CD4-positive, alpha-beta T cell treated with Interleukin-4 for 1 hour (primary cell): ENCODE data around the gene GAST.
"Not testable (repeated sequence)": the region's sequence is repeated elsewhere in the genome, so short reads cannot be mapped to it uniquely, and the experiment has no call there.

Experiments
- DNase-seq, 2 donors: peaks; one replicate each; pipeline ENCODE4 v3.0.0-alpha.2; 2020 to 2022

The GAST gene

DNA sequence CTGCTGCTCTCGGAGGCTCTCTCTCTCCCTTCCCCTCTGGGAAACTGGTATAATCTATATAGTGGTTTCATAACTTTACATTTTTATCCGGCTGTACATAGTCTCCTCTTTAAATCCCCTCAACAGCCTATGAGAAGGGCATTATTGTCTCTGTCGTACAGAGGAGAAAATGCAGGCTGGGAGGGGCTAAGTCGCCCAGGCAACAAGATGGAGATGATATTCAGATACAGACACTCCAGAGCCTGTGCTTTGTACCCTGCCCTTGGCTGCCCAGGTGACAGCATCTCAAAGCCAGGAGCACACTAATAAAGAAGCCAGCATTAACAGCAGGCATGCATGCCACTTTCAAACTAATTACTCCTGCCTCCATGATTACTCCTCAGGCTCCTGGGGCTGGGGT is 28.1 kb upstream of the GAST start:
- no peak for DNase-seq

DNA sequence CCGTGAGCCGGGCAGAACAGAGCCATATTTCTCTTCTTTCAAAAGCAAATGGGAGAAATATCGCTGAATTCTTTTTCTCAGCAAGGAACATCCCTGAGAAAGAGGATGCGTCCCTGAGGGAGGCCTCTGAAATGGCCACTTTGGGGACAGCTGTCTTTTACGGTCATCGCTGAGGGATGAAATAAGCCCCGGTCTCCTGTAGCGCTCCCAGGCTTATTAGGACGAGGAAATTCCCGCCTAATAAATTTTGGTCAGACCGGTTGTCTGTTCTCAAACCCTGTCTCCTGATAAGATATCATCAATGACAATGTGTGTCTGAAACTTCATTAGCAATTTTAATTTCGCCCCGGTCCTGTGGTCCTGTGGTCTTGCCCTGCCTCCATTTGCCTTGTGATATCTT is 26.4 kb upstream of the GAST start:
- DNase-seq: not testable (repeated sequence)

DNA sequence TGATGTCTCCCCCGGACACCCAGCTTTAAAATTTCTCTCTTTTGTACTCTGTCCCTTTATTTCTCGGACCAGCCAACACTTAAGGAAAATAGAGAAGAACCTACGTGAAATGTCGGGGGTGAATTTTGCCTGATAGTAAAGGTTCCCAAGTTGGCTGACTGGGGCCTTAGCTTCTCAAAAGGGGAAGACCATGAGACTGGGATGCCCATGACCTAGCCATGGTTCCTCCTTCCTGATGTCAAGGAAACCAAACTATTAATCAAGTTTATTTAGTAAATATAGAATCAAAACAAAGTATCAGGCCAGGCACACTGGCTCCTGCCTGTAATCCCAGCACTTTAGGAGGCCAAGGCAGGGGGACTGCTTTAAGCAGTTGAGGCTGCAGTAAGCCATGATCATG is 25.9 kb upstream of the GAST start:
- peak in 1 of 2 donors; percentile 26 for DNase-seq

DNA sequence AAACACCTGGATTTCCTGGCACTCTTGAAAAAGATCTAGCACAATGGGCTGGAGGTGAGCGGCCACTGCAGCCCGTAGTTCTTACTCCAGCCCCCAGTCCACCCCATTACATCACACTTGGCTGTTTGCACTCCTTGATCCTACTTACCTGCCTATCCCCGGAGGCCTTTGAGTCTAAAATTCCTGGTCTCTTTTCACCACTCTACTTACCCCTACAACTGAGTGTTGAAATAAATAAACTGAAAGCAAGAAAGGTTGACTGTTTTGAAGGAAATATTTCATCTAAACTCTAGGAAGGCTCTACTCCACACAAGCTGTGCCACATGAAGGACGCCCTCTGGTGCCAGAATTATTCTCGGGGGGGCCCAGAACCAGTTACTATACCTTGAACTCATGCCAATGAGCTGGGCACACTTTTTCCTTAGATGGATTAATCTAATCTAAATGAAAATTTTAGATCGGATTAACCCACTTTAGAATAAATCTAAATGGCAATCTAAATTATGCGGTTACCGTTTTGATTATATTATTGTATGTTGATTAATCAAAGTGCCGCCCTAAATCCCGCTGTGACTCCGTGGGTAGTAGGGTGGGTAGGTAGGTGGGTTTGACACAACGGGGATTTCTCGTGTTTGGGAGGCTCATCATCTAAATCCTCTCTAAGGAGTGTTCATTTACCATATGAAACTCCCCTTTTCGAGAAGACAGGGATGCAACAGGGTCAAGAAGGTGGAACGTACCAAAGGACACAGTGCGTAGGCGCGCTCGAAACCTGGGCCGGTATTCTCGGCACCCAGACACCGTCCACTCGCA is 24.1 kb upstream of the GAST start:
- peak; percentile 72 to 82 for DNase-seq

DNA sequence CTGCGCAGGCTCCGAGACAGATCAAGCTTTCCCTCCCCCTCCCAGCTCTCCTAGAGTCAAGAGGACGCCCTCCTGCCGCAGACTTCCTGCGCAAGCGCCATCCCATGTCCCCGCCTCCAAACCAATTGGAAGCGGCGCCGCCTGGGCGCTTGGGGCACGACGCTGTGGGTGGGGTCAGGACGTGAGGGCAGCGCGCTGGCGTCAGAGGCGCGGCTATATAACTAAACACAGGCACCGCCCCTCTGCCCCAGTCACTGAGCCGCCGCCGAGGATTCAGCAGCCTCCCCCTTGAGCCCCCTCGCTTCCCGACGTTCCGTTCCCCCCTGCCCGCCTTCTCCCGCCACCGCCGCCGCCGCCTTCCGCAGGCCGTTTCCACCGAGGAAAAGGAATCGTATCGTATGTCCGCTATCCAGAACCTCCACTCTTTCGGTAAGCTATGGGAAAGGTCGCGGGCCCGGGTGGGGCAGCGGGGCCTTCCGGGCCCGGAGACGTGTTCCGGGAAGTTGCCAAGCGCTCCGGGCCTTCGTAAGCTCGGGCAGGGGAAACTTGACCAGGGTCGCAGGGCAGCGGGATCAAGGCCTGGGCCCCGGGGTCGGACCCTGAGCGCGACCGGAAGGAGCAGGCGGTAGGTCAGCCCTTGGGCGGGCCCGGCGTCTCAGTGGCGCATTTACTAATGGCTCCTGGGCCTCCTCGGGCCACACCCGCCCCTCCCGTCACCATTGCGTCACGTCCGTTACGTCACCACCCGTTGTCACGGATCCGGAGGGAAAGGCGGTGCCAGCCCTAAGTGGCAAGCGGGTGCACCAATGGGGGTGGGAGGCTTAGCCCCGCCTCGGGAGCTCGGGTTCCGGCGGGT is 23.3 kb upstream of the GAST start, which contains the start of gene EIF1:
TSS of gene EIF1 (plus strand) at position 245 of the 856 bp plus-strand sequence. CDS start at position 399, 154 bp downstream.
- DNase-seq: peak; percentile 100

DNA sequence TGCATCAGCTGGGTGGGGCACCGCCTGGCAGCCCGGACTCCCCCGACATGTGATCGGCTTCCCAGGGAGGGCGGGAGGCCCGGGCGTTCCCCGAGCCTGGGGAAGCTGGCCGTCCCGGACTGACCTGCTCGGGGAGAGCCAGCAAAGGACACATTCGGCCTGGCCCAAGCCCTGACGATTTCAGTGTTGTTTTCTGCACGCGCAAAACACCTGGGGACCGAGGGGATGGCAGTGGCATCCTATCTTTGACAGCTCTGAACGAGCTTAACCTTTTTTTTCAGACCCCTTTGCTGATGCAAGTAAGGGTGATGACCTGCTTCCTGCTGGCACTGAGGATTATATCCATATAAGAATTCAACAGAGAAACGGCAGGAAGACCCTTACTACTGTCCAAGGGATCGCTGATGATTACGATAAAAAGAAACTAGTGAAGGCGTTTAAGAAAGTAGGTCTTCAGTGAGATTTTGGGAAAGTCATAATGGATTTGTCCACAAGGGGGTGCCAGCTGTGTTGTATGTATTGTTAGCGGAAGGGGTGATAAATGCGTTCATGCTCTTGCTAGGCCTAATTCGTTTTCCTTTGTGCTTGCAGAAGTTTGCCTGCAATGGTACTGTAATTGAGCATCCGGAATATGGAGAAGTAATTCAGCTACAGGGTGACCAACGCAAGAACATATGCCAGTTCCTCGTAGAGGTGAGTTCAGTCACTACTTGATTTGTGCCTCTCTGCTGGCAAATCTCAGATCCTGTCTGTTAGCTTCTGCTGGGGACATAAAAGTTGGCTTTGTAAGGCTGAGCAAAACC is 22.4 kb upstream of the GAST start:
- peak; percentile 60 to 78 for DNase-seq

DNA sequence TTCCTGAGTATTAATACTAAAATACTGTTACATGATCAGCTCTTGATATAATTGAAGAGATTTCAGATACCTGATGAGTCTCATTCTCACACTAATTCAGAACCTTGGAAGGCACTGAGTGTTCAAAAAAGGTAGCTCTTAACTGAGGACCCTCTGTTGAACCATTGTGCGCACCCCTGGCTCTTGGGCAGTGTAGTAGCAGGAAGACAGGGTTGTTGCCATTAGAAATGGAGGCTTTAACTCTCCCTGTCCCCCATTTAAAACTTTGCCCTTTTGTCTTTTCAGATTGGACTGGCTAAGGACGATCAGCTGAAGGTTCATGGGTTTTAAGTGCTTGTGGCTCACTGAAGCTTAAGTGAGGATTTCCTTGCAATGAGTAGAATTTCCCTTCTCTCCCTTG is 21.6 kb upstream of the GAST start:
- DNase-seq: no peak

DNA sequence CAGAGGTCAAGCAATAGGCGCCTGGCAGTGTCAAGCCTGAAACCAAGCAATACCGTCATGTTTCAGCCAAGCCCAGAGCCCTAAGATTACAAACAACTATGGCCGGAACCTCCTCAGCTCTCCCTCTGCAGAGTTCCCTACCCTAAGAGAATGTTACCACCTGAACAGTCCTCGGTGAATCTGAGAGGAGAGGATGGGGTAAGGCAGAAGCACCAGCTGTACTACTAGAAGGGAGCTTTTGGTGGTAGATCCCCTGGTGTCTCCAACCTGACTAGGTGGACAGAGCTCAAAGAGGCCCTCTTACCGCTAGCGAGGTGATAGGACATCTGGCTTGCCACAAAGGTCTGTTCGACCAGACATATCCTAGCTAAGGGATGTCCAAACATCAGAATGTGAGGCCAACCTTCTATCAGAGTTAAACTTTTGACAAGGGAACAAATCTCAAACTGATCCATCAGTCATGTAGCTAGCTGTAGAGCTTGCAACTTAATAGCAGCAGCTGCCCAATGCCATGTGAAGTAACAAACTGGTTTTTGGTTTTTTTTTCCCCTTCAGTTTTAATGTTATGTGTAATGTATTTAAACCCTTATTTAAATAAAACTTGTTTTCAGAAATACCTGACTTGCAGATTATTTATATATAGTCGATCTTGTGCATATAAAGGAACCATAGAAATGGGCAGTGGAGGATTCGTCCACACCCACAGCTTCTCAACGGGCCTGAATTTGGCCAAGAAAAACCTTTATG is 20.9 kb upstream of the GAST start:
- DNase-seq: peak; percentile 34 to 52

DNA sequence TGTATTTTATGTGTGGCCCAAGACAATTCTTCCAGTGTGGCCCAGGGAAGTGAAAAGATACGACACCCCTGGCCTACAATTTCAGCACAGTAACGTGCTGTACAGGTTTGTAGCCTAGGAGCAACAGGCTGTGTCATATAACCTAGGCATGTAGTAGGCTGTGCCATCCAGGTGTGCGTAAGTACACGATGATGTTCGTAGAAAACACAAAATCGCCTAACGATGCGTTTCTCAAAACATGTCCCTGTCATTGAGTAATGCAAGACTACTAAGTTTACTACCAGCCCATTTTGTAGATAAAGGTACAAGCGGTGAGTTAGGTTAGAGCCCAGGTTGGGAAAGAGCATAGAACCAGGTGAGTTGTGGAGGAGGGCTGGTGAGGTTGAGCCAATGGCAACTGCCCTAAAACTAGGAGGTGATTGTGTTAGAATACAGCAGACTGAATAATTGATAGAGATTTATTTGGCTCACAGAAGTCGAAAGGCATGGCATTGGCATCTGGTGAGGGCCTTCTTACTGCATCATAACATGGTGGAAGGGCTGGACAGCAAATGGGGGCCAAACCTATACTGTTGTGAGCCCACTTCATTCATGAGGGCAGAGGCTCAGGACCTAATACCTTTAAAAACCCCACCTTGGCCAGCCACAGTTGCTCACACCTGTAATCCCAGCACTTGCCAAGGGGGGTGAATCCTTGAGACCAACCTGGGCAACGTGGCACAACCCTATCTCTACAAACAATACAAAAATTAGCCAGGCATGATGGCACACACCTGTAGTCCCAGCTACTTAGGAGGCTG is 19.2 kb upstream of the GAST start:
- peak; percentile 23 to 47 for DNase-seq

DNA sequence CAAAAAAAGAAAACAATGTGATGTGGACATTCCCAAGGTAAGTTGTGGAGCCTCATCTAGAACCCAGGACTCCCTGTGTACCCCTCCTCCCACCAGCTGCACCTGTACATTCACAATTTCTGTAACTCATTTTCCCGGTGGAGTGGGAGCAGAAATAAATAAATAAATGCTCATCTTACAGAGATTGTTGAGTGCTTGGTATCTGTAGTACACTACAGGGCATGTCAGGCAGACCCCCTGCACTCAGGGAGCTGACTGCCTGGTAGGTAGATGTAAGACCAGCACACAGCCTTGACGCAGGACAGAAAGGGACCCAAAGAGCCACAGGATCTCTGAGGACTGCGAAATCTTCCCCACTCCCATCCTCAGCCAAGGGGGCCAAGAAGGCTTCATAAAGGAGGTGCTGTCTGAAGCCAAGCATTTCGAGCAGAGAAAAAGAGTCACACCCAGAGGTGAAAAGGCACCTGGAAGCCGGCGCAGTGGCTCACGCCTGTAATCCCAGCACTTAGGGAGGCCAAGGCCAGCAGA is 16.9 kb upstream of the GAST start:
- DNase-seq: peak in 1 of 2 donors; percentile 9

DNA sequence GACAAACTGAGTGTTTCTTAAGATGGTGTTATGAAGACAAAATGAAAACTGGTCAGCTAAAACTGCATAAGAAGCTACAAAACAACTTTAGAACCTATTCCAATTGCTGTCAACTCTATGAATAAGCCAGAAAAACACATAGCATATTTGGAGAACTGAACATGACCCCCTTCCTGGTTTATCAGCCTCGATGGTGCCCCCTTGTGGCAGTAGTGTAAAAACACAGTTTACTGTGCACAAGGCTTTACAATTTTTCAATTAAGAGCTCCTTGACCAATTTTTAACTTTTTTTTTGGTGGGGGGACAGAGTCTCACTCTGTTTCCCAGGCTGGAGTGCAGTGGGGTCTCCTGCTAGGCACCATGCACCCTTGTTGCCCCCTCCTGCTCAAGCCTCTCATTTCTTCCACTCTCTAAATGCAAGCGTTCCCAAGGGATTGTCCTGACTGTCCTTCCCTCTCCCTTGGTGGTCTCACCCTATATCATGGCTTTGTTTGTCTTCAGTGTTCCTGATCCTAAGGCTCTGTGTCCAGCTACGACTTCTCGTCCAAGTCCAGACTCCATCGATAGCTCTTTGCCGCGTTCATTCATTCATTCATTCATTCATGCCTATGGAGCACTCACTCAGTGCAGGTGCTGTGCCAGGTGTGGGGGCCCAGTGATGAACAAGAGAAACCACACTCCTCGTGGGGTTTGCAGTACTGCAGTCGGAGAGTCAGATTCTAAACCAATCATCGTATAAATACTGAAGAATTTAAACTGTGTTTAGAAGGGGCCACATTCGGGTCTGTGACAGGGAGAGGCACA is 16.0 kb upstream of the GAST start:
- DNase-seq: peak; percentile 78 to 82

DNA sequence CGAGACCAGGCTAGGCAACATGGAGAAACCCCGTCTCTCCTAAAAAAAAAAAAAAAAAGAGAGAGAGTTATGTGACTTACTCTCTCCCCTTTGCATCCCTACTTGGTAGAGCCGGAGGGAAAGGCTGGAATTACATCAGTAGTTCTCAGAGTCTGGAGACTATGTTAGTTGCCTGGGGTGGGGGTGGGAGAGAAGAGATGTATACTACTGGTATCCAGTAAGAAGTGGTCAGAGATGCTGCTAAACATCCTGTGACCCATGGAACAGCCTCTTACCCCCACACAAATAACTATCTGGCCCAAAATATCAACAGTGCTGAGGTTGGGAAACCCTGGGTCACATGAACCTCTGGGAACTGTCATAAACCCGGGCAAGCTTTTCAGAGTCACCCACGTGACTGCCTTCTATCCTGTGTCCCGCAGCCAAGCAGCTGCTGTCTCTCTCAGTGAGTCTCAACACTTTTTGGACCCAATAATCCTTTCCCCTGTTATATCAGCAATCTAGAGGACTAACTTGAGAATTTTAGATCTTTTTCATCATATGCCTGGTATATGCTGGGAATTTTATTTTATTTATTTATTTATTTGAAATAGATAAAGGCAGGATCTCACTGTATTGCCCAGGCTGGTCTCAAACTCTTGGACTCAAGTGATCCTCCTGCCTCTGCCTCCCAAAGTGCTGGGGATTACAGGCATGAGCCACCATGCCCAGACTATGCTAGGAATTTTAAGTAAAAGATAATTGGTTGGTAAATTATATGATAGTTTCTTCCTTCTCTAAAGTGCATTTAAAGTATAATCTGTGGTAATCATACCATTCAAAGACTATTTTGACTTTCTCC is 14.8 kb upstream of the GAST start:
- peak in 1 of 2 donors; percentile 25 for DNase-seq

DNA sequence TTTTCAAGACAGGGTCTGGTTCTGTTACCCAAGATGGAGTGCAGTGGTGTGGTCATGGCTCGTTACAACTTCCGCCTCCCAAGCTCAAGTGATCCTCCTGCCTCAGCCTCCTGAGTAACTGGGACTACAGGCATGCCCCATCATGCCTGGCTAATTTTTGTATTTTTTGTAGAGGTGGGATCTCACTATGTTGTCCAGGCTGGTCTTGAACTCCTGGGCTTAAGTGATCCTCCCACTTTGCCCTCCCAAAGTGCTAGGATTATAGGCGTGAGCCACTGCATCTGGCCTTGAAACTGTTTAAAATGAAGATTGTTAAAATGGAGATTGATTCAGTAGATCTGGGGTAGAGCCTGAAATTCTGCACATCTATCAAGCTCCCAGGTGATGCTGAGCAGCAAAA is 11.3 kb upstream of the GAST start:
- not testable (repeated sequence) for DNase-seq

DNA sequence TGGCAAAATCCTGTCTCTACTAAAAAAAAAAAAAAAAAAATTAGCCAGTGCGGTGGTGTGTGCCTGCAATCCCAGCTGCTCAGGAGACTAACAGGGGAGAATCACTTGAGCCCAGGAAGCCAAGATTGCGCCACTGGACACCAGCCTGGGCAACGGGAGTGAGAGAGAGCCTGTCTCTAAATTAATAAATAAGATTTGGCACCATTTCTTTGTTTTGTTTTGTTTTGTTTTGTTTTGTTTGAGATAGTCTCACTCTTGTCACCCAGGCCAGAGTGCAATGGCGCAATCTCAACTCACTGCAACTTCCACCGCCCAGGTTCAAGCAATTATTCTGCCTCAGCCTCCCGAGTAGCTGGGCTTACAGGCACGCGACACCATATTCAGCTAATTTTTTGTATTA is 9.4 kb upstream of the GAST start:
- DNase-seq: no peak

DNA sequence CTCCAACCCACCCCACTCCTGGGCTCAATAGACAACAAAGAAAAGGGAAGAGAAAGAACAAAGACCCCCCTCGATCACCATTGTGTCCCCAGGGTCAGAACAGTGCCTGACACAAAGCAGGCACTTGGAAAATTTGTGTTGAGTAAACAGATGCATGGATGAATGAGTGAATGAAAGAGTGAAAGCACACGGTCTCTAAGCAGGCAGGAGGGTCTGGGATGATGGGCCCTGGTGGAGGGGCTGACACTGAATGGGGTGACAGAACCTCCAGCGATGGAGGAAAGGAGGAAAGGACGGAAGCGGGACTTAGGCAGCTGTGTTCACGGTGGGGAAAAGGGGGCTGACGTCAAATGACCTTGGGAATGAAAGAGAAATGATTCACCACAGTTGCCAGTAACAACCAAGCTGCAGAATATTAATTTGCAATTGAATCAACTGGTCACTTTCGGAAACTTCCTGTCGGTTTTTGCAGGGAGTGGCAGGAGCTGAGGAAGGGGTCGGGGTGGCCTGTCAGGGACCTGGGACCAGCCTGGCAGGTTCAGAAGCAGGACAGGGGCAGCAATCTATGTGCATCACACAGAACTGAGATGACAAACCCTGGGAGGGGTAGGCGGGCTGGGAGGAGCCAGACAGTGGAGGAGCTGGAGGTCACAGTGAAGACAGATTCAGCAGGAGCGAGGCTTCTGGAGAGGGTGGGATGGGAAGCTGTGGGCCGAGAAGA is 6.7 kb upstream of the GAST start:
- no peak for DNase-seq

DNA sequence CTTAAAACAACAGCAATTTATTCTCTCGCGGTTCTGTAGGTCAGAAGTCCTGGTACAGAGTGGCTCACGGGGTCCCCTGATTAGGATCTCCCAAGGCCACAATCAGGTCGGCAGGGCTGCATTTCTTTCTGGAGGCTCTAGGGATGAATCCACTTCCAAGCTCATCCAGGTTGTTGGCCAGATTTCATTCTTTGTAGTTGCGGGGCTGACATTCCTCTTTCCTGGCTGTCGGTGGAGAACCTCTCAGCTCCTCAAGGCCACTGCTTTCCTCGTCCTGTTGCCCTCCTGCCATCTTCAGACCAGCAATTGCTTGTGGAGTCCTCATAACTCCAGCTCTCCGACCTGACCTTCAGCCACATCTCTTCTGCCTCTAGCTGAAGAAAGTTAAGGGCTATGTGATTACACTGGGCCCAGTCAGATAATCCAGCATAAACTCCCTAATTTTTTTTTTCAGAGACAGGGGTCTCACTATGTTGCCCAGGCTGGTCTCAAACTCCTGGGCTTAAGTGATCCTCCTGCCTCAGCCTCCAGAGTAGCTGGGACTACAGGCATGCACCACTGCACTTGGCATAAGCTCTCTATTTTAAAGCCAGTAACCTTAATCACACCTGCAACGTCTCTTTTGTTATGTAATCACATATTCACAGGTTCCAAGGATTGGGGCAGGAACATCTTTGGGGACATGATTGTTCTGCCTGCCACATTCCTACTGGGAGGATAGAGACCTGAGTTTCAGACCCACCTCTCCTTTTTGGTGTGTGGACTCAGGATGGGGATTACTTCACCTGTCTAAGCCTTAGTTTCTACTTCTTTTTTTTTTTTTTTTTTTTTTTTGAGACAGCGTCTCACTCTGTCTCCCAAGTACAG is 4.1 kb upstream of the GAST start:
- no peak for DNase-seq

DNA sequence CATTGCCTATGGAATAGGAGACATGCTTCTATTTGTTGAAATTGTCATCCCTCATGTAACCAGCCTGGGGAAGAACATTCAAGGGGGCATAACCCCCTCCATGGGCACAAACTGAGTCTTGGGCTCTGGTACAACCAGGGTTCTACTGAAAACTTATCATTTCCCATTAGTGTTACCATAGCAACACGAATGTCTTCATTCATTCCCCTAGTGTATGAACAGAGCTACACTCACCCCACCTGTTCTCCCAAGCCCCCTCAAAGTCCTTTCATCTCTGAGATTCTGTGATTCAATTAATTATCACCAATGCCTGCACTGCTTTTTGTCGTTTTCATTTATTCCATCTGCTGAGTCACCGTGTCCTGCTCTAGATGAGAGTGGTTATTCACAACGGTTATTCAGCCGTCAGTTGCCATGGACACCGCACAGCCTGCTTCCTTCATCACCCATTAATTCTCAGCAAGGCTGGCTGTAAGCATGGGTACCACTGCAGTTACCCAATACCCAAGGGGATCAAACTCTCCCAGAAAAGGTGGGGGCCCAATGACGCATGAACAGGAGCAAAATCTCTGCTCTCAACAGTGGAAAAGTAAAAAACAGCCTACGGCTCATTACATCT is 1.6 kb upstream of the GAST start:
- DNase-seq: no peak
